NCI-H2171 treated with DMSO at 0.1 percent for 48 hours (cell line): ENCODE data around the gene PACC1.

Experiments used
- DNase-seq: peaks from one replicate; lab custom pipeline; 2025; lab: John Stamatoyannopoulos, UW

PACC1 gene

DNA sequence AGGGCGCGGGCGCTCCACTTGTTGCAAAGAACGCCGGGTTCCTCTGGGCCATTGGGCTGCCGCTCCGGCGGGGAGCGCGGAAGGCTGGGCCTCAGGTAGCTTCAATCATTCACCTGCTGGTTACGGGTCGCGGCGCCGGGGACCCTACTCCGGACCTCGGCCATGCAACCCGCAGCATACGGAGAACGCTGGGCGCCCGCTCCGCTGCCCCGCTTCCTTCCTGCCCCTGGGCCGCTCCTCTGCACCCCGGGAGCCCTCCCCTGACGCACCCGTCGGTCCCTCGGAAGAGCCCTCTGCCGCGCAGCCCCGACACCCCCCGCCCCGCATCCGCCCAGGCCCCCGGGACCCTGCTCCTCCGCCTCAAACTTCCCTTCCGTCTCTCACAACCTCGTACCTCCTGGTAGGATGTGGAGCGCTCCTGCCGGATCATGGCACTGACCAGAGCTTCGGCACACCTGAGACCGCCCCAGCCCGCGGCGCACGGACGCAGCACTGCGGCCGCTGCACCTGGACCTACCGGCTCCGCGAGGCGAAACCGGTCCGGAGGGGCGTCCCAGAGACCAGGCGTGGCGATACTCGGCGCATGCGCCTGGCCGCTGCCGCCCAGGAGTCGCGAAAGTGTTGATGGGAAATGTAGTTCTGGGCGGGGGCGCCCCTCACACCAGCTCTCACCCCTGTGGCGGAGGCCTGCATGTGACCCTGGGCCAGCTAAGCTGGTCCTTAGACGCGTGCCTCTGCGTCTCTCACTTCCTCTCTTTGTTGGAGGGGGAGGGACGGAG is at the start of gene PACC1:
TSS of gene PACC1 (minus strand) at position 559 of the 779 bp plus-strand sequence. CDS start at position 430, 129 bp downstream.
- peak; percentile 87 for DNase-seq

- DNase-seq: peak; percentile 88
Measured at GRCh38 chr1:212463565-212464285, 49.0 kb upstream of the PACC1 start.

- DNase-seq: no peak
Measured at GRCh38 chr1:212461916-212462660, 47.4 kb upstream of the PACC1 start.

GRCh38 chr1:212460376-212460775 is 45.7 kb upstream of the PACC1 start:
- no peak for DNase-seq

DNA sequence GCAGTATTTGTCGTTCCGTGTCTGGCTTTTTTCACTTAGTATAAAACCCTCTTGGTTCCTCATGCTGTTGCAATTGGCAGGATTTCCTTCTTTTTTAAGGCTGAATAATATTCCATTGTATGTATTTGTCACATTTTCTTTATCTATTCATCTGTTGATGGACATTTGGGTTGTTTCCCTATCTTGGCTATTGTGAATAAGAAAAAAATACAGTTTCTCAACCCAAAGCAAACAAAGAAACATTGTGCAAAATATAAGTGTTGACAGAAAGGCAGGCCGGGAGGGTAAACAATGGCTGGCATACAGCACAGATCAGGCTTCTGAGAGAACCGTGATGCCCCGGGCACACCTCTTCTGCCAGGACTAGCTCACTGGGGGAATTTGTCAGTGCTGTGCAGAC is 45.0 kb upstream of the PACC1 start:
- no peak for DNase-seq

DNA sequence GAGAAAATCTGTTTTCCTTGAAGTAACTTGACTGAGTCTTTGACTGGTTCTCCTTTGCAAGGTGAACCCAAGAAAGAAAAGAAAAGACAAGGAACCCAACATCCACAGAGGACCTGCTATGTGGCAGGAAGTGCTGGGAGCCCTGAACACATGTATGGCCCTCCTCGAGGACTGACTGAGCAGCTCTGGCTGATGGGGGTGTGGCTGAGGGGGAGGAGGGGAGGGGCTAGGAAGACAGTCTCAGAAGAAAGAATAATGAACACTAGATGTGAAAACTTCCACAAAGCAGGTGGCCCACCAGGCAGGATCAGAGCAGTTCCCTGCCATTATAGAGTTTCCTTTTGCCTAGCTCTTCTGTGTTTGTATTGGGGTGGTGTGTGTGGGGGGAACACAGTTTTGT is 44.1 kb upstream of the PACC1 start:
- no peak for DNase-seq

- peak; percentile 63 for DNase-seq
Measured at GRCh38 chr1:212457740-212458338, 43.2 kb upstream of the PACC1 start.

DNA sequence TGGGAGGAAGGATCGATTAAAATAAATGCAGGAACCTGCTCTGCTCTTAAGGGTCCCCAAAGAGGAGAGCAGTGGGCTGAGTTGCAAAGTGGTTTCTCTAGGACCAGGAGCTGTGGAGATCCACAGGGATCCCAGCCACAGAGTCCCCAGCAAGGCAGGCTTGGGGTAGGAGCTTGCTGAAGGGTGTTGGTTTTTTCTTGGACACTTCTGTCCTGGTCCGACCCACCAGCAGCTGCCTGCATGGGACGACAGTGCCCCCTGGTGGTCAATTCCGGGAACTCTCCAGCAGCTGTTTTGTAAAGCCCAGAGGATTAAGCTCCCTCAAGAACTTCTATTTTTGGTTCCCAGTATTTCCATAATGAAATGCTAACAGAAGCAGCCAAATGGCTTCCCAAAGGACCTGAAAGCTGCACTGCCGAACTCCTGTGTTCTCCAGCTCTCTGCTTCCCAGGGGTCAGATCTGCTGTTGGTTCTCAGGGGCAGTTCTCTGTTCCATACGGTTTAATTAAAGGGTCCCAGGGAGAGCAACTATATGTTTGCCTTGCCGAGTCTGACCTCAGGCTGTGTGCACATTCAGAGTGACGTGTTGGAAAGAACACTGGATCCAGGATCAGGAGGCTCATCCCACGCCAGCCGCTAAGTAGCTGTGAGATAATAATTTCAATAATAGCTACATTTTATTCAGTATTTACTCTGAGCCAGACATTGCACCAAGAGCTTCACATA is 41.3 kb upstream of the PACC1 start:
- peak; percentile 62 for DNase-seq

GRCh38 chr1:212455401-212455800 is 40.7 kb upstream of the PACC1 start:
- no peak for DNase-seq

GRCh38 chr1:212454741-212455140 is 40.1 kb upstream of the PACC1 start:
- DNase-seq: no peak

DNA sequence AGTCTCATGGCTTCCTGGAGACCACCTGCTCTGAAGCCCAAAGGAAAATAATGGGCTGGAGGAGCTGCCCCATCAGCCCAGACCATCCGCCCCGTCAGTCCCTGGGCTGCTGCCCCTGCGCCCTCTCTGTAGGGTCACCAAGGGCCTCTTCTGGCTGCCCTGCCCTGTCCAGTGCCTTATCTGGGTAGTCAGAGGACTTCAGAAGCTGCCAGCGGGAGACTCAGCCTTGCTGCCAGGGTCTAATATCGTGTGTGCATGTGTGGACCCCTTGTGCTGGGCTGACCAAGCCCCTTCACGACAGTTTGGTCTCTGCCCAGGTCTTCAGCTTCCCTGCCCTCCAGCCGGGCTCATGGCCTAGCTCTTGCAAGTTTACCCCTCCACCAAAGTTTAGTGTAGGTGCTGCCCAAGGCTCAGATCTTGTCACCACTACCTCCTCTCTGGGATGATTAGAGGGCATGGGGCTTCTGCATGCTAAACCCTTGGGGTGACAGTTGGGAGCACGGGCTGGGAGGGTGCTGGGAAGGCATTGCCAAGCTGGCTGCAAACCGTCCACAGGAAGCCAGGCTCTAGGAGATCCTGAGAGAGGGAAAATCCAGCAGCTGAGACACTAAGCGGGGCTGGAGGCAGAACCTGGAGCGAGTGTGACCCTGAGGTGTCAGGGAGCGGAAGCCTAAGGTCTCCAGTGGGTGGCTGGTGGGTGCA is 38.6 kb upstream of the PACC1 start:
- no peak for DNase-seq

DNA sequence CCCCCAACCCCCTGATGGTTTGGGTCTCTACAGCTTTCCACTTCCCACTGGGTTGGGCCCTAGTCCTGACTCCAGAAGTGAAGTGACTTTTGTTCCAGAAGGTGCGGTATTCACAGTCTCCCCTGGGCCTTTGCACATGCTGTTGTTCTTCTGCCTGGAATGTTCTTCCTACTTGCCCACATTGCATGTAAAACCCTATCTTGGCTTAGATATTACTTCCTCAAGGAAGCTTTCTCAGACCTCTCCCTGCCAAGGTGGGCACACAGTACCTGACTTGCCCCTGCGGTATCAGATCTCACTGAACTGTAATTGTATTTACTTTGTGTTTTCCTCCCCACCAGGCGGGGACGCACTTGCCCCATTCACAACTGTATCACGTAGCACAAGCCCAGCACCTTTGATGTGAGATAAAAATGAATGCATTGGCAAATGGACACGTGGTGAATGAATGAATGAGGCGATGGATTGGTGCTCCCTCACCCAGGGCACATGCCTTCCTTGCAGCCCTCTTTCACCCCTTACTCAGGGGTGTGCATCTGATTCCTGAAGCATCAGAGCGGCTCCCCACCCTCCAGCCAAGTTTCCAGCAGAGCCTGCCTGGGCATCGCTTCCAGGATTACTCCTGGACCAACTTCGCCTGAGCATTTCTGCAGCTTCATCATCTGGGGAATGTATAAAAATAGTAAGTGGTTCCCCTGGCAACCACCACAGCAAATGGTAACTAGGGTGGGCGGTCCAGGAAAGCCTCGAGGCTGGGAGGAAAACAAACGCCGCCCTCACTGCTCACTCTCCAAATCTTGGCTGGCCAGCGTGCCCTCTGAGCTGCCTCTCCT is 37.9 kb upstream of the PACC1 start:
- no peak for DNase-seq

GRCh38 chr1:212451416-212452322 is 37.0 kb upstream of the PACC1 start:
- DNase-seq: no peak

DNA sequence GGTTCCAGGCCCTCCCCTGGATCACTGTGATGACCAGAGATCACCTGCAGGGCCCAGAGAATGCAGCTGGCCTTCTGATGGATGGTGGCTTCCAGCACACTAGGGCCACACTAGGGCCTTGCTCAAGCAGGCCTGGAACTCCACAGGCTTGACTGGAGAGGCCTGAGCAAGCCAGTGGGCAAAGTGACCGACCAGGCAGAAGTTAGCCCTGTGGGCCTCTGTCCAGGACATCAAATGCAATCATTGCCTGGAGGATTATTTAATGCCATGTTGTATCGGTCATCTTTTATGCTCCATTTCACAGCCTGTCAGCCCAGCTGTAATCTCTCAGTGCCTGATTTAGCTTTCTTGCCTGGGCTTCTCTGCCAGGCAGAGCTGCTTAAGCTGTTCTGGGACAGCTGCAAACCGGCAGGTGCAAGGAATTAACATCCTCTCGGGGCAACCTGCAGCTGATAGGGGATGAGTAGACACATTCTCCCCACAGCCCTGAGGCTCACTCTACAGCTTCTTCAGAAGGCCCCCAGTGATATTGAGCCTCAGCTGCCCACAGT is 35.7 kb upstream of the PACC1 start:
- no peak for DNase-seq

GRCh38 chr1:212447478-212447877 is 32.8 kb upstream of the PACC1 start:
- no peak for DNase-seq

- DNase-seq: no peak
Measured at GRCh38 chr1:212446333-212446732, 31.6 kb upstream of the PACC1 start.

GRCh38 chr1:212442408-212442807 is 27.7 kb upstream of the PACC1 start:
- no peak for DNase-seq

DNA sequence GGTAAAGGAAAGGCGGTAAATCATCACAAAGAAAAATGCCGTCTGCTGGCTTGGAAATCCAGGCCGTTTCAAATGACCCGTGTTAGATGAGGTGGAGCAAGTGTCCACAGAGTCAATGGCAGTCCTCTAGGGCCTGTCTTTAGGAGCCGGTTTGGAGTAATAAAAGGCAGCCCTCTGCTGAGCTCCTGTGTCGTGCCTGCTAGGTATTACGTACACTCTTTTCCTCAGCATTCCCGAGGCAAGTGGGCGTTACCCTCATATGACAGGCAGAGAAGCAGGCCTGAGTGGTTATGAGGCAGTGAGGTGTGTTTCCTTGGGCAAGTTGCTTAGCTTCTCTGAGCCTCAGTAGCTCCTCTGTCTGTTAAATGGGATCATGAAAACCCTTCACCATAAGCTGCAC is 25.7 kb upstream of the PACC1 start:
- DNase-seq: no peak

- DNase-seq: no peak
Measured at GRCh38 chr1:212438831-212439237, 24.1 kb upstream of the PACC1 start.
